ENCODE results near the gene GRK2. TPM values are rescaled to one million over a fixed set of nuclear protein-coding genes. Genes with fewer than 3 reads are reported as not detected.

The GRK2 gene
- total and polyA plus RNA-seq, 10 donors = 119 to 301 (median 261) TPM

- WGBS, 5 donors = 97 to 100% (median 100%) methylated on average over 1 of the region's 1 CpG
- Histone ChIP-seq H3K4me1 (peaks cover 4 to 54% (median 29%) of the 10 kb centered on the region in 6 donors), H3K27ac (no peak overlapping the region), H3K4me3 (no peak overlapping the region), H3K9me3 (peaks cover 5 to 21% (median 19%) of the 10 kb centered on the region in 8 donors), H3K27me3 (replicated peaks in 1 of 7) (no peaks in the 10 kb centered on the region), H3K36me3 (peaks cover 0 to 100% (median 69%) of the 10 kb centered on the region in 6 donors)
- TF ChIP-seq POLR2AphosphoS5 (IDR thresholded peaks at IDR 0.05) (no peak), POLR2A (IDR thresholded peaks at IDR 0.05) (no peak), CTCF (IDR thresholded peaks at IDR 0.05 in 8 of 11, conservative IDR thresholded peaks at IDR 0.05 in 3 of 11) (no peak)
- intact Hi-C loops (cut with DNase I; ENCODE audit: low total_unique reads) = no loop called here
- no peak for DNase-seq
These were observed 29.6 kb downstream of the GRK2 start for GRCh38 chr11:67295846-67296245.

DNA sequence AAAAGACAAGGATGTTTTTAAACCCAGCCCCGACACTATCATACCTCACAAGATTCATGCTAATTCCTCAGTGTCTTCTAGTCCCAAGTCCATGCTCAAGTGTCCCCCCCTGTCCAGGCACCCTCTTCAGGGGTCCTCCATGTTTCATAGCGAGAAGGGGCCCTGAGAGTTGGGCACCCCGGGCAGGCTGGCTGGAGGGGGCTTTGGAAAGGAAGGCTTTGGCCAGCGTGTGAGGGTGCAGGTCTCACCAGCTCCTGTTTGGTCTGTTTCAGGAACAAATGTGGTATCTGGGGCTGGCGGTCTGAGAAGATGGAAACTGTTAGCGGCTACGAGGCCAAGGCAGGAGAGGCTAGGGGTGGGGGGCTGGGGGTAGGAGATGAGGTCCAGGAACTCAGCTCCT is 32.5 kb downstream of the GRK2 start:
- Histone ChIP-seq H3K36me3 (peaks cover 0 to 90% (median 65%) of the 10 kb centered on the region in 6 donors), H3K4me1 (peaks cover 5 to 53% (median 23%) of the 10 kb centered on the region in 6 donors), H3K27me3 (replicated peaks in 1 of 7) (no peaks in the 10 kb centered on the region), H3K27ac (no peak overlapping the region), H3K4me3 (no peak overlapping the region), H3K9me3 (peaks cover 5 to 21% (median 19%) of the 10 kb centered on the region in 8 donors)
- DNase-seq = no peak
- TF ChIP-seq POLR2A (IDR thresholded peaks at IDR 0.05) (no peak), POLR2AphosphoS5 (IDR thresholded peaks at IDR 0.05) (no peak), CTCF (IDR thresholded peaks at IDR 0.05 in 8 of 11, conservative IDR thresholded peaks at IDR 0.05 in 3 of 11) (no peak)
- intact Hi-C loops (cut with DNase I; ENCODE audit: low total_unique reads) = no loop called here
- 91 to 100% (median 94%) methylated on average over 7 of the region's 7 CpGs for WGBS, 5 donors

DNA sequence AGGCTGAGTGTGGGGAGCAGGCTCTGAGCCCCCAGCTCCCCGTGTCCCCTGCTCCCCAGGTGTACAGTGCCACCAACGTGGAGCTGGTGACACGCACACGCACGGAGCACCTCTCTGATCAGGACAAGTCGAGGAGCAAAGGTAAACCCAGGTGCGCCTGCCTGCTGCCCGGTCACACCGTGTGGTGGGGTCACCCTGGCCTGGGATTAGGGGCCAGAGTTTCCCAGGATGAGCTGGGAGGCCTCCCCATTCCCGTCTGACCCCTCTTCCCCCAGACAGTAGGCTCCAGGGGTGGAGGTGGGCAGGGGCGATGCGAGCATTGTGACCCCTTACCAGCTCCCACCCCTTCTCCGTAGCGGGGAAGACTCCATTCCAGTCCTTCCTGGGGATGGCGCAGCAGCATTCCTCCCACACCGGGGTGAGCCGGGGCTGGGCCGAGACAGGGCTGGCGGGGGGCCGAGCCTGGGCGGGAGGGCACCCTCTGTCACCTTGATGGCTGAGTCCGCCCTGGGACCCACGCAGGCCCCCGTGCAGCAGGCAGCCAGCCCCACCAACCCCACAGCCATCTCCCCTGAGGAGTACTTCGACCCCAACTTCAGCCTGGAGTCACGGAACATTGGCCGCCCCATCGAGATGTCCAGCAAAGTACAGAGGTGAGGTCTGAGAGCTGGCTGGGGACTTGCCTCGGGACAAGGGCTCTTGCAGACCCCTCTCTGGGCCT is 33.4 kb downstream of the GRK2 start:
- peak overlapping the region in 1 of 8 donors; percentile 4 for H3K27ac ChIP-seq
- no peak overlapping the region for H3K4me3 ChIP-seq
- WGBS, 5 donors = 93 to 96% (median 94%) methylated on average over 16 to 29 of the region's 29 CpGs
- H3K9me3 ChIP-seq = peaks cover 5 to 21% (median 19%) of the 10 kb centered on the region in 8 donors
- H3K4me1 ChIP-seq = peaks cover 11 to 53% (median 29%) of the 10 kb centered on the region in 6 donors
- TF ChIP-seq POLR2AphosphoS5 (IDR thresholded peaks at IDR 0.05) (peak in 2 of 3 donors; percentile 5 to 63), CTCF (IDR thresholded peaks at IDR 0.05 in 8 of 11, conservative IDR thresholded peaks at IDR 0.05 in 3 of 11) (no peak)
- H3K27me3 ChIP-seq (replicated peaks in 1 of 7) = no peaks in the 10 kb centered on the region
- intact Hi-C loops (cut with DNase I; ENCODE audit: low total_unique reads) = no loop called here
- DNase-seq = peak; percentile 65
- H3K36me3 ChIP-seq = peaks cover 0 to 82% (median 61%) of the 10 kb centered on the region in 6 donors

- Histone ChIP-seq H3K4me1 (peaks cover 12 to 59% (median 33%) of the 10 kb centered on the region in 6 donors), H3K27ac (no peak overlapping the region), H3K36me3 (peaks cover 0 to 75% (median 56%) of the 10 kb centered on the region in 6 donors), H3K4me3 (no peak overlapping the region), H3K27me3 (replicated peaks in 1 of 7) (no peaks in the 10 kb centered on the region), H3K9me3 (peaks cover 5 to 17% (median 14%) of the 10 kb centered on the region in 8 donors)
- TF ChIP-seq POLR2A (IDR thresholded peaks at IDR 0.05) (no peak), POLR2AphosphoS5 (IDR thresholded peaks at IDR 0.05) (no peak), CTCF (IDR thresholded peaks at IDR 0.05 in 8 of 11, conservative IDR thresholded peaks at IDR 0.05 in 3 of 11) (no peak)
- intact Hi-C loops (cut with DNase I; ENCODE audit: low total_unique reads) = no loop called here
- 94 to 99% (median 95%) methylated on average over 13 of the region's 13 CpGs for WGBS, 5 donors
- peak; percentile 47 for DNase-seq
These were observed 34.0 kb downstream of the GRK2 start for GRCh38 chr11:67300256-67300755.

Data from spleen (tissue), 11 donors.